C4-2B (cell line): ENCODE results near the gene AREG.

Experiments
- H3K27ac ChIP-seq: fragments of 450-650 bp; 2 replicates; pipeline ENCODE4 v1.5.1; 2017
- CTCF ChIP-seq: fragments of 450-650 bp; conservative IDR thresholded peaks from 2 replicates; pipeline ENCODE4 v1.5.1; 2017; ENCODE audit warnings: mild to moderate bottlenecking
- ZFX ChIP-seq: fragments of 450-650 bp; IDR thresholded peaks from 2 replicates; pipeline ENCODE4 v1.6.1; 2017

Gene AREG

DNA sequence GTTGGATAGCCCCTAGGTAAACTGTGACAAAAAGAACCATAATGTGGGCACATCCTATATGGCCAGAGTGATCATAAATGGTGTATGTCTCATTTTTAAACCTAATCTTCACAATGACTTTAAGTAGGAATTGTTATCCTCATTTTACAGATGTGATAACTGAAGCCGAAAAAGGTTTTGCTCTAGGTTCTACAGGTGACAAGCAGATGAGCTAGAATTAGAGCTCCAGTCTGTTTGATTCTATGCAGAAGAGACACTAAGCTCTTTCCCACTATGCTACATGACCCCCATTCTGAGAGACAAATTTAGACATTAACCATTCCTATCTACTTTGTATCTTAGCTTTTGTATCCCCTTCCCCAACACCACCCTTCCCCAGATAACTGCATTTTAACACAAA is 2.0 kb downstream of the AREG start:
- H3K27ac ChIP-seq = no peak overlapping the region
- no peak for TF ChIP-seq CTCF
- no peak for TF ChIP-seq ZFX

GRCh38 chr4:74447636-74448233 is 2.8 kb downstream of the AREG start:
- TF ChIP-seq ZFX (no peak), CTCF (no peak)
- no peak overlapping the region for H3K27ac ChIP-seq

DNA sequence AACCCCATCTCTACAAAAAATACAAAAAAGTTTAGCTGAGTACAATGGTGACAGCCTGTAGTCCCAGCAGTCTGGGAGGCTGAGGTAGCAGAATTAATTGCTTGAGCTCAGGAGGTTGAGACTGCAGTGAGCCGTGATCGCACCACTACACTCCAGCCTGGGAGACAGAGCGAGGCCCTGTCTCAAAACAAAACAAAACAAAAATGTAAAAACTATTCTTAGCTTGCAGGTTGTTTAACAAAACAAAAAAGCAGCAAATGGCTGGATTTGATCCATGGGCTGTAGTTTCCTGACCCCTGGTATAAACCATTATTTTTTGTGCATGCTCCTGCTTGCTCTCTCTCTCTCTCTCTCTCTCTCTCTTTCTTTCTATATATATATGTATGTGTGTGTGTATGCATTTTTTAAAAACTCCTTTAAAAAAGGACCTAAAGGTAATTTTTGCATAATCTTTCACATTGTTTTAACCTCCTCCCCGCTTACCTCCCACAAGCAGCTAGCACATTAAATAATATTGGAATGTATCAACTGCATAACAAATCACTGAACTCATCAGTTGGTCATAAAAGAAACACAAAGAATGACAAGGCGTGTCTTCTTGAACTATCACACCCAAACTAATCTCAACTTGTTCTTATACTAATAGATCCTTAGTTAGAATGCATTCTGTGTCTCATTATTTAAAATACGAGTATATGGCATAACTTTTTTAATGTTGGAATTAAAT is 4.8 kb downstream of the AREG start:
- no peak for TF ChIP-seq ZFX
- no peak for TF ChIP-seq CTCF
- no peak overlapping the region for H3K27ac ChIP-seq

GRCh38 chr4:74450298-74450683 is 5.4 kb downstream of the AREG start:
- TF ChIP-seq CTCF = no peak
- no peak for TF ChIP-seq ZFX

DNA sequence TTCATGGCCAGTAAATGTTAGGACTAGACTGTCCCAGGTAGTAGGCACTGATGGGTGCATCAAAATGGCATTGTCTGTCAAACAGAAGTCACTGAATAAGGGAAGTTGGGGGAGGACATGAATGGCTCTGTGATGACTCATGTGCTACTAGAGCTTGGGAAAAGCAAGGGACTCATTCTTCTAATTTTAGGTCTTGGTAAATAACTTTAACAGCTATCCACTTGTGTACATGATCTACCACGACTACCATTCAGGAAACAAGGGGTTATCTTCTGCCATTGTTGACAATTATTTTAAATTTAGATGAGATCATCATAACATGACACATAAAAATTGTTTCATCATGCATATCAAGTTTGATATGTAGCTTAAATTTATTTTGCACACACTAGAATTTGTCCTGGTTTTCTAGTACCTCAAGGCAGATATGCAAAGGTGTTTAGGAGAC is 6.3 kb downstream of the AREG start:
- no peak overlapping the region for H3K27ac ChIP-seq
- TF ChIP-seq ZFX (no peak), CTCF (no peak)

More at GRCh38 chr4:74450298-74450683, 5.4 kb downstream of the AREG start:
- no peak overlapping the region for H3K27ac ChIP-seq

DNA sequence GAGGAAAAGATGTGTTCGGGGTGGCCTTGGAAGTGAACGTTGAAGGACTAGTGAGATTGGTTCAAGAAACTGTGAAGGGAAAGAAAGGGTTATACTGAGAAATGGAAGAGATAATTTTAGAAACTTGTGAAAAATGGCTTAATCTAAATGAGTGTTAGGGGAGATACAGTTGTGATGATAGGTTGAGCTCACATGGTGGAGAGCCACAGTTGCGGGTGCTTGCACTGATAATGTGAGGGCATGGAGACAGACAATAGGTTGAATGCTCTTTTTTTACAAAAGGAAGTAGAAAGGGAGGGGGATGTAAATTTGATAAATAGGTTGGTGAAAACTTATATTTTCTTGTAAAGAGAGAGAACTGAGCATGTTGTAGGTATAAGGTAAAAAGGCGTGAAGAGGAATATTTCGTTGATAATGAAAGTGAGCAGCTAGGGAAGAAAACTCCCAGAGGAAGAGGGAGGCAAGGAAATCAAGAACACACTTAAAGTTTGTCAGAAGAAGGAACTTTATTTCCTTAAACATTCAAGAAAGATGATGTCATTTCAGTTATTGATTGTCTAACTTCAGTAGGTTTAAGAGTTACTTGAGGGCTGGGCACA is 8.2 kb downstream of the AREG start:
- no peak overlapping the region for H3K27ac ChIP-seq
- TF ChIP-seq ZFX (no peak), CTCF (no peak)
